ENCODE data around the gene TOM1.

Gene TOM1

GRCh38 chr22:35323305-35323704 lies 23.6 kb downstream of the TOM1 start:
- H3K4me3 ChIP-seq (ENCODE audit: low read depth, low read length): no peak overlapping the region
- TF ChIP-seq, protein P1, sequence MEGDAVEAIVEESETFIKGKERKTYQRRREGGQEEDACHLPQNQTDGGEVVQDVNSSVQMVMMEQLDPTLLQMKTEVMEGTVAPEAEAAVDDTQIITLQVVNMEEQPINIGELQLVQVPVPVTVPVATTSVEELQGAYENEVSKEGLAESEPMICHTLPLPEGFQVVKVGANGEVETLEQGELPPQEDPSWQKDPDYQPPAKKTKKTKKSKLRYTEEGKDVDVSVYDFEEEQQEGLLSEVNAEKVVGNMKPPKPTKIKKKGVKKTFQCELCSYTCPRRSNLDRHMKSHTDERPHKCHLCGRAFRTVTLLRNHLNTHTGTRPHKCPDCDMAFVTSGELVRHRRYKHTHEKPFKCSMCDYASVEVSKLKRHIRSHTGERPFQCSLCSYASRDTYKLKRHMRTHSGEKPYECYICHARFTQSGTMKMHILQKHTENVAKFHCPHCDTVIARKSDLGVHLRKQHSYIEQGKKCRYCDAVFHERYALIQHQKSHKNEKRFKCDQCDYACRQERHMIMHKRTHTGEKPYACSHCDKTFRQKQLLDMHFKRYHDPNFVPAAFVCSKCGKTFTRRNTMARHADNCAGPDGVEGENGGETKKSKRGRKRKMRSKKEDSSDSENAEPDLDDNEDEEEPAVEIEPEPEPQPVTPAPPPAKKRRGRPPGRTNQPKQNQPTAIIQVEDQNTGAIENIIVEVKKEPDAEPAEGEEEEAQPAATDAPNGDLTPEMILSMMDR (IDR thresholded peaks at IDR 0.05; ENCODE audit: borderline replicate concordance, insufficient read depth, low read depth, low read length): no peak

GRCh38 chr22:35324067-35324466 lies 24.4 kb downstream of the TOM1 start:
- H3K4me3 ChIP-seq (ENCODE audit: low read depth, low read length): no peak overlapping the region
- TF ChIP-seq, protein P1 (IDR thresholded peaks at IDR 0.05; ENCODE audit: borderline replicate concordance, insufficient read depth, low read depth, low read length): no peak

DNA sequence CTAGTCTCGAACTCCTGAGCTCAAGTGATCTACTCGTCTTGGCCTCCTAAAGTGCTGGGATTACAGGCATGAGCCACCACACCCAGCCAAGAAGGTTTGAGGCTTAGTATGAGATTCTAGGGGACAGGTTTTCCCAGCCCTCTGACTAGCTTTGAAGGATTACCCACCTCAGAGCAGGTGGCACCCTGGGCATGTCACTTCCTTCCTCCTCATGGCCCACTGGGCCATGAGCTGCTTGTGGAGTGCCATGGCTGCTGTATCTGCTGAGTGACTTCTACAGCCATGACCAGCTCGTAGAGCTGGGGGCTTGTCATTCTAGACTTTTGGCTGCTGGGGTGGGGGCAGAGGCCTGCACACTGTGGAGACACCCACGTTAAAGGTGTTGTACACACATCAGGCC lies 25.1 kb downstream of the TOM1 start:
- TF ChIP-seq, protein P1 (IDR thresholded peaks at IDR 0.05; ENCODE audit: borderline replicate concordance, insufficient read depth, low read depth, low read length): no peak

GRCh38 chr22:35325209-35325608 lies 25.5 kb downstream of the TOM1 start:
- no peak overlapping the region for H3K4me3 ChIP-seq (ENCODE audit: low read depth, low read length)
- TF ChIP-seq, protein P1 (IDR thresholded peaks at IDR 0.05; ENCODE audit: borderline replicate concordance, insufficient read depth, low read depth, low read length): no peak

More for the DNA sequence above, 25.1 kb downstream of the TOM1 start:
- H3K4me3 ChIP-seq (ENCODE audit: low read depth, low read length): no peak overlapping the region

DNA sequence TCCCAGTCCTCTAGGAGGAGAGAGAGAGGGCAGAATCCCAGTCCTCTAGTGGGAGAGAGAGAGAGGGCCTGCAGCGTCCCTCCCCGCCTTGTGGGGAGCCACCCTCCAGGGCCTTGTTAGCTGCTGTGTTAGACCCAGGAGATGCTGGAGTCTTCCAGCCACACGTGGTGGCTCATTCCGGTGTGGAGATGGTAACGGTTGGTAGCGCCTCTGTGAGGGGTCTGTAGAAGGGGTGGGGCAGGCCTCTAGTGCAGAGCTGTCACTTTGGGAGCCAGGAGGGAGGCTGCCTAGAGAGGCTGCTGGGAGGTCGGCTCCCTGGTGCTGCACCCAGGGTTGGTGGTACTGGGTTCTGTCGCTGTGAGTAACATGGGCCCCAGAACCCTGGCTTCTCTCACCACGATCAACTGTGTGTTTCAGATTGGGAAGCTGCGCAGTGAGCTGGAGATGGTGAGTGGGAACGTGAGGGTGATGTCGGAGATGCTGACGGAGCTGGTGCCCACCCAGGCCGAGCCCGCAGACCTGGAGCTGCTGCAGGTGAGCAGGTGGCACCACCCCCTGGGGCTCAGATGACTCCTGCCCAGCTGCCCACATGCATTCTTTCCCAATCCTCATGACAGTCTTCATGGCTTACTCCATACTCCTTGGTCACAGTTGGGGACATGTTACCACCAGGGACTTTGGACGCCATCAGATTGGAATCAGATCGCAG lies 27.3 kb downstream of the TOM1 start:
- TF ChIP-seq, protein P1 (IDR thresholded peaks at IDR 0.05; ENCODE audit: borderline replicate concordance, insufficient read depth, low read depth, low read length): no peak
- H3K4me3 ChIP-seq (ENCODE audit: low read depth, low read length): no peak overlapping the region

GRCh38 chr22:35327690-35328471 lies 28.2 kb downstream of the TOM1 start:
- no peak overlapping the region for H3K4me3 ChIP-seq (ENCODE audit: low read depth, low read length)
- TF ChIP-seq, protein P1 (IDR thresholded peaks at IDR 0.05; ENCODE audit: borderline replicate concordance, insufficient read depth, low read depth, low read length): no peak
